Panc1 (cell line): Measurements from ENCODE around the gene TMEM220.

Source experiments
- POLR2AphosphoS5 ChIP-seq: IDR thresholded peaks from 2 replicates; pipeline ENCODE4 v1.6.1; 2012; ENCODE audit warnings: mild to moderate bottlenecking, low read depth, low read length, moderate library complexity
- TF ChIP-seq, protein P1 (sequence below): fragments of 450-650 bp; IDR thresholded peaks from 2 replicates; pipeline ENCODE4 v1.5.1; 2017; ENCODE audit warnings: mild to moderate bottlenecking
- TF ChIP-seq, protein P2 (sequence below), 2 experiments: IDR thresholded peaks; 2 replicates each; pipeline ENCODE4 v1.6.1; 2011 to 2012; ENCODE audit warnings: low read depth in 2 of 2, control low read depth in 1 of 2, low read length in 1 of 2, mild to moderate bottlenecking in 1 of 2, moderate library complexity in 1 of 2; ENCODE audit not compliant: insufficient read depth in 1 of 2

DNA sequence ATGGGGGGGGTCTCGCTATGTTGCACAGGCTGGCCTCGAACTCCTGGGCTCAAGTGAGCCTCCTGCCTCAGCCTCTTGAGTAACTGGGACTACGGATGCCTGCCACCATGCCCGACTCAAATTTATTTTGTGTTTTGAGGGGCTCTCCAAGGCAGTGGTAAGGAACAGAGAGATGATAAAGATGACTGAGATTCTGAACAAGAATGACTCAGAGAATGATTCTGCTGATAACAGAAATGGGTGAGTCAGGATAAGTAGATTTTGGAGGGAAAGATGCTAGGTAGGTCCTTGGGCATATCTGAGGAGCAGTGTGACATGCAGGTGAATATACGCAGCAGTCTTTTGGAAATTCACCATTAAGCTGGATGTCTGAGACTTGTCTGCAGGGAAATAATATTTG is 2.6 kb downstream of the TMEM220 start:
- TF ChIP-seq, protein P1, sequence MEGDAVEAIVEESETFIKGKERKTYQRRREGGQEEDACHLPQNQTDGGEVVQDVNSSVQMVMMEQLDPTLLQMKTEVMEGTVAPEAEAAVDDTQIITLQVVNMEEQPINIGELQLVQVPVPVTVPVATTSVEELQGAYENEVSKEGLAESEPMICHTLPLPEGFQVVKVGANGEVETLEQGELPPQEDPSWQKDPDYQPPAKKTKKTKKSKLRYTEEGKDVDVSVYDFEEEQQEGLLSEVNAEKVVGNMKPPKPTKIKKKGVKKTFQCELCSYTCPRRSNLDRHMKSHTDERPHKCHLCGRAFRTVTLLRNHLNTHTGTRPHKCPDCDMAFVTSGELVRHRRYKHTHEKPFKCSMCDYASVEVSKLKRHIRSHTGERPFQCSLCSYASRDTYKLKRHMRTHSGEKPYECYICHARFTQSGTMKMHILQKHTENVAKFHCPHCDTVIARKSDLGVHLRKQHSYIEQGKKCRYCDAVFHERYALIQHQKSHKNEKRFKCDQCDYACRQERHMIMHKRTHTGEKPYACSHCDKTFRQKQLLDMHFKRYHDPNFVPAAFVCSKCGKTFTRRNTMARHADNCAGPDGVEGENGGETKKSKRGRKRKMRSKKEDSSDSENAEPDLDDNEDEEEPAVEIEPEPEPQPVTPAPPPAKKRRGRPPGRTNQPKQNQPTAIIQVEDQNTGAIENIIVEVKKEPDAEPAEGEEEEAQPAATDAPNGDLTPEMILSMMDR = no peak
- TF ChIP-seq, protein P2, sequence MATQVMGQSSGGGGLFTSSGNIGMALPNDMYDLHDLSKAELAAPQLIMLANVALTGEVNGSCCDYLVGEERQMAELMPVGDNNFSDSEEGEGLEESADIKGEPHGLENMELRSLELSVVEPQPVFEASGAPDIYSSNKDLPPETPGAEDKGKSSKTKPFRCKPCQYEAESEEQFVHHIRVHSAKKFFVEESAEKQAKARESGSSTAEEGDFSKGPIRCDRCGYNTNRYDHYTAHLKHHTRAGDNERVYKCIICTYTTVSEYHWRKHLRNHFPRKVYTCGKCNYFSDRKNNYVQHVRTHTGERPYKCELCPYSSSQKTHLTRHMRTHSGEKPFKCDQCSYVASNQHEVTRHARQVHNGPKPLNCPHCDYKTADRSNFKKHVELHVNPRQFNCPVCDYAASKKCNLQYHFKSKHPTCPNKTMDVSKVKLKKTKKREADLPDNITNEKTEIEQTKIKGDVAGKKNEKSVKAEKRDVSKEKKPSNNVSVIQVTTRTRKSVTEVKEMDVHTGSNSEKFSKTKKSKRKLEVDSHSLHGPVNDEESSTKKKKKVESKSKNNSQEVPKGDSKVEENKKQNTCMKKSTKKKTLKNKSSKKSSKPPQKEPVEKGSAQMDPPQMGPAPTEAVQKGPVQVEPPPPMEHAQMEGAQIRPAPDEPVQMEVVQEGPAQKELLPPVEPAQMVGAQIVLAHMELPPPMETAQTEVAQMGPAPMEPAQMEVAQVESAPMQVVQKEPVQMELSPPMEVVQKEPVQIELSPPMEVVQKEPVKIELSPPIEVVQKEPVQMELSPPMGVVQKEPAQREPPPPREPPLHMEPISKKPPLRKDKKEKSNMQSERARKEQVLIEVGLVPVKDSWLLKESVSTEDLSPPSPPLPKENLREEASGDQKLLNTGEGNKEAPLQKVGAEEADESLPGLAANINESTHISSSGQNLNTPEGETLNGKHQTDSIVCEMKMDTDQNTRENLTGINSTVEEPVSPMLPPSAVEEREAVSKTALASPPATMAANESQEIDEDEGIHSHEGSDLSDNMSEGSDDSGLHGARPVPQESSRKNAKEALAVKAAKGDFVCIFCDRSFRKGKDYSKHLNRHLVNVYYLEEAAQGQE (IDR thresholded peaks at IDR 0.05; ENCODE audit: insufficient read depth in 1 of 2, low read depth in 2 of 2, low read length in 1 of 2) = no peak
- TF ChIP-seq POLR2AphosphoS5 = no peak
